ENCODE data around the gene PID1.

- TF ChIP-seq POLR2A (IDR thresholded peaks at IDR 0.05) (no peak), CTCF (IDR thresholded peaks at IDR 0.05) (no peak)
Observed at GRCh38 chr2:229252280-229252679, 18.8 kb downstream of the PID1 start.

Measured in lower leg skin (tissue), 3 donors.